ENCODE measurements around the gene AGBL1.

- TF ChIP-seq CTCF (IDR thresholded peaks at IDR 0.05) (no peak), EZH2 (IDR thresholded peaks at IDR 0.05; ENCODE audit: borderline replicate concordance, insufficient read depth, low read depth, low read length, poor library complexity, severe bottlenecking) (no peak)
Observed at GRCh38 chr15:86691091-86691663, 611.5 kb downstream of the AGBL1 start.

Data from B cell (primary cell).